ENCODE measurements around the gene RBM33. TPM values are rescaled to one million over a fixed set of nuclear protein-coding genes. Genes with fewer than 3 reads are reported as not detected.

RBM33 gene
- total RNA-seq, 1 donor, result 23.7 TPM

DNA sequence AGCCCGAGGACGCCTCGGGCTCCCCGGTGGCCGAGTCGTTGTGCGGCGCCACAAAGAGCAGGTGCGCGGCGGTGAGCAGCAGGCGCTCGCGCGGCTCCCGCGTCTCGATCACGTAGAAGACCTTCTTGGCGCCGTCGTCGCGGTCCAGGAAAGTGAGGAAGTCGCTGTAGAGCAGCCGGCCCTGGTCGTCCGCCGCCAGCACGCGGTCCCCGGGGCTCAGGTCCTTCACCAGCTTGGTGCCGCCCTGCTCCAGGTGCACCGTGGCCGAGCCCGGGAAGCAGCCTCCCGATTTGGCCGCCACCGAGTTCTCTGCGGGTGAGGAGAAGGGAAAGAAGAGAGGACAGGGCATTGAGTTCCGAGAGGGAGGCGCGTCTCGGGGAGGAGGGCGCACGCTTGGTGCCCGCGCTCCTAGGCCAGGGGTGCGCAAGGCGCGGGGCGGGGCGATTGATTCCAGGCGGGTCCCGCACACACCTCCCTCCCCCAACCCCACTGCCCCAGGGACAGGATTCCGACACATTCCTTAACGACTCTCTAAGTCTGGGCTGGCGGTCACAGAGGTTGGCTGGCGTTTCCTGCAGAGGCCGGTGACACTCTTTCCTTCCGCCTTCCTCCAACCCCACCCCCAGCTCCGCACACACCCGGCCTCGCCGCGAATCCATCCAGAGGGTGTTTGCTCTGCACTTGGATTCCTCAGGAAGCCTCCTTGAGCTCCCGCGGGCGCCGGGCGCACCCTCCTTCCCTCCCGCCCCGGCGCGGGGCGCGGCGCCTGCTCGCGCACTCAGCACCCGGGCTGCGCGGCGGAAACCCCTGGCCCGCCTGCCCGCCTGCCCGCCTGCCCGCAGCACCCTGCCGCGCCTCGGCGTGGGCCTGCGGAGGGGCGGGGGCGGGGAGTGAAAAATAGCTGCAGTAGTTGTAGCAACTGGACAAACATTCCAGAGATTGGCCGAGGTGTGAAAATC, 159.2 kb downstream of the RBM33 start:
- H3K4me3 ChIP-seq (ENCODE audit: low read depth, low read length), result peak overlapping the region; percentile 38
- no peak for DNase-seq (ENCODE audit: low read depth)
- TF ChIP-seq, protein P1, sequence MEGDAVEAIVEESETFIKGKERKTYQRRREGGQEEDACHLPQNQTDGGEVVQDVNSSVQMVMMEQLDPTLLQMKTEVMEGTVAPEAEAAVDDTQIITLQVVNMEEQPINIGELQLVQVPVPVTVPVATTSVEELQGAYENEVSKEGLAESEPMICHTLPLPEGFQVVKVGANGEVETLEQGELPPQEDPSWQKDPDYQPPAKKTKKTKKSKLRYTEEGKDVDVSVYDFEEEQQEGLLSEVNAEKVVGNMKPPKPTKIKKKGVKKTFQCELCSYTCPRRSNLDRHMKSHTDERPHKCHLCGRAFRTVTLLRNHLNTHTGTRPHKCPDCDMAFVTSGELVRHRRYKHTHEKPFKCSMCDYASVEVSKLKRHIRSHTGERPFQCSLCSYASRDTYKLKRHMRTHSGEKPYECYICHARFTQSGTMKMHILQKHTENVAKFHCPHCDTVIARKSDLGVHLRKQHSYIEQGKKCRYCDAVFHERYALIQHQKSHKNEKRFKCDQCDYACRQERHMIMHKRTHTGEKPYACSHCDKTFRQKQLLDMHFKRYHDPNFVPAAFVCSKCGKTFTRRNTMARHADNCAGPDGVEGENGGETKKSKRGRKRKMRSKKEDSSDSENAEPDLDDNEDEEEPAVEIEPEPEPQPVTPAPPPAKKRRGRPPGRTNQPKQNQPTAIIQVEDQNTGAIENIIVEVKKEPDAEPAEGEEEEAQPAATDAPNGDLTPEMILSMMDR (IDR thresholded peaks at IDR 0.05; ENCODE audit: insufficient read depth, low read depth, low read length), result no peak

- peak overlapping the region; percentile 34 for H3K4me3 ChIP-seq (ENCODE audit: low read depth, low read length)
- TF ChIP-seq, protein P1 (IDR thresholded peaks at IDR 0.05; ENCODE audit: insufficient read depth, low read depth, low read length), result no peak
- DNase-seq (ENCODE audit: low read depth), result no peak
These were observed 160.0 kb downstream of the RBM33 start for GRCh38 chr7:155804431-155804831.

- TF ChIP-seq, protein P1 (IDR thresholded peaks at IDR 0.05; ENCODE audit: insufficient read depth, low read depth, low read length), result peak; percentile 47
- DNase-seq (ENCODE audit: low read depth), result peak; percentile 66
- peak overlapping the region; percentile 56 for H3K4me3 ChIP-seq (ENCODE audit: low read depth, low read length)
These were observed 160.7 kb downstream of the RBM33 start for GRCh38 chr7:155804897-155805825.

DNA sequence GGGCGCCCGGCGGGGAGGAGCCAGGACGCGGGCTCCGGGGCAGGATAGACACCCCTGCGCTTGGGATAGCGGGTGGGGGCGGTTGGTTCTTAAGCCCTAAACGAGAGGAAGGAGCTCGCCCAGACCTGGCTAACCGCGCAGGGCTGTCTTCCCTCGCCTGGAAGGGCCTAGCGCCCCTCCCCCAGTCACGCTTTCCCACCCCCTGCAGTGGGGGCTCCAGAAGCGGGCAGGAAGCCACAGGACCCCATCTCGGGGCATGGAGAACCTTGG, 161.3 kb downstream of the RBM33 start:
- peak overlapping the region; percentile 56 for H3K4me3 ChIP-seq (ENCODE audit: low read depth, low read length)
- TF ChIP-seq, protein P1 (IDR thresholded peaks at IDR 0.05; ENCODE audit: insufficient read depth, low read depth, low read length), result no peak
- no peak for DNase-seq (ENCODE audit: low read depth)

- TF ChIP-seq, protein P1 (IDR thresholded peaks at IDR 0.05; ENCODE audit: insufficient read depth, low read depth, low read length), result no peak
- H3K4me3 ChIP-seq (ENCODE audit: low read depth, low read length), result peak overlapping the region; percentile 56
- no peak for DNase-seq (ENCODE audit: low read depth)
These were observed 161.8 kb downstream of the RBM33 start for GRCh38 chr7:155806096-155806871.

- no peak for DNase-seq (ENCODE audit: low read depth)
- H3K4me3 ChIP-seq (ENCODE audit: low read depth, low read length), result no peak overlapping the region
- TF ChIP-seq, protein P1 (IDR thresholded peaks at IDR 0.05; ENCODE audit: insufficient read depth, low read depth, low read length), result no peak
These were observed 162.7 kb downstream of the RBM33 start for GRCh38 chr7:155807065-155807671.

Data from fibroblast of villous mesenchyme (primary cell).